ENCODE results near the gene SORCS3.

SORCS3 gene

DNA sequence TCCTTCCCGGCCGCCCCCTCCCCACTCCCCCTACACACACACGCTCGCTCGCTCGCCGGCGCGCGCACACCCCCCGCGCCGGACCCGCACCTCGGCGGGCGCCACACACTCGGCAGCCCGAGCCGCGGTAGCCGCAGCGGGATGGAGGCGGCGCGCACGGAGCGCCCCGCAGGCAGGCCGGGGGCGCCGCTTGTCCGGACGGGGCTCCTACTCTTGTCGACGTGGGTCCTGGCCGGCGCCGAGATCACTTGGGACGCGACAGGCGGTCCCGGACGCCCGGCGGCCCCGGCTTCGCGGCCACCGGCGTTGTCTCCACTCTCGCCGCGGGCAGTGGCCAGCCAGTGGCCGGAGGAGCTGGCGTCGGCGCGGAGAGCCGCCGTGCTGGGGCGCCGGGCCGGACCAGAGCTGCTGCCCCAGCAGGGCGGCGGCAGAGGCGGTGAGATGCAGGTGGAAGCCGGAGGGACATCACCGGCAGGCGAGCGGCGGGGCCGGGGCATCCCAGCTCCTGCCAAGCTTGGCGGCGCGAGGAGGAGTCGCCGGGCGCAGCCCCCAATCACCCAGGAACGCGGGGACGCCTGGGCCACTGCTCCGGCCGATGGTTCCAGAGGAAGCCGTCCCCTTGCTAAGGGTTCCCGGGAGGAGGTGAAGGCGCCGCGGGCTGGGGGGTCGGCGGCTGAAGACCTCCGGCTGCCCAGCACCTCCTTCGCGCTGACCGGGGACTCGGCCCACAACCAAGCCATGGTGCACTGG lies at the start of gene SORCS3:
Gene SORCS3, plus strand, starts transcription at position 104 of the 750 bp plus-strand sequence.
- DNase-seq (ENCODE audit: low read depth), result no peak

DNA sequence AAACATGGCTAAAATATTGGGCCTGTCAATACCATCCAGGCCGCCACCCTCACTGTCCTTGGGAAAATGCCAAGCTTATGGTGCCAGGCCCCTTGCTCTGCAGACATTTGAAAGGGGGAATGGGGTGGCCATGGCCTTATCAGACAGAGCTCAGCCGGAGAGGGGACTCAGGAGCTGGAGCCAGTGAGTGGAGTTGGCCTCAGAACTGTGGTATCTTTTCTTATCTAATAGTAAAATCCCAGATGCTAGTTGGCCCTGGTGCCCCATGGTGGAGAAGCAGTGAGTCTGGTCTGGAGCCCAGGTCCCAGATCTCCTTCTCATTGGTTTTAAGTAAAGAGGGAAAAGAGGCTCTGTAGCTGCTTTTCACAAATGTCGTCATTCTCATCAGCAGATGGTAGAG lies 49.6 kb upstream of the SORCS3 start:
- DNase-seq (ENCODE audit: low read depth), result no peak

DNA sequence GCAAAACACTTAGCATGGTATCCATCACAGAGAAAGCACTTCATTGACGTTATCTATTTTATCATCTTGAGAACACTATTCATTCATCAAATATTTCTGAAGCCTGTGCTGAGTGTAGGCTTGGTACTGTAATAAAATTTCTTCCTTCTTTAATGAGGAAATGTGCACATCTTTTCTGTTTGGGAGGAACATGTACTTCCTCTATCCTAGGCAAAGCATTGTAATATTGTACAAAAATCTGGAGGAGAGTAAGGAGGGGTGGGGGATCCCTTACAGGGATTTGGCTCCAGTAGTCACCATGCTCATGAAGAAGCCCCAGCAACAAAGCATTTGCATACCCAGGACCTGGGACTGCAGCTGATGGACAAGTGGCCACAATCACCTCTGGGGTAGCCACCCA lies 39.9 kb upstream of the SORCS3 start:
- DNase-seq (ENCODE audit: low read depth), result no peak

DNA sequence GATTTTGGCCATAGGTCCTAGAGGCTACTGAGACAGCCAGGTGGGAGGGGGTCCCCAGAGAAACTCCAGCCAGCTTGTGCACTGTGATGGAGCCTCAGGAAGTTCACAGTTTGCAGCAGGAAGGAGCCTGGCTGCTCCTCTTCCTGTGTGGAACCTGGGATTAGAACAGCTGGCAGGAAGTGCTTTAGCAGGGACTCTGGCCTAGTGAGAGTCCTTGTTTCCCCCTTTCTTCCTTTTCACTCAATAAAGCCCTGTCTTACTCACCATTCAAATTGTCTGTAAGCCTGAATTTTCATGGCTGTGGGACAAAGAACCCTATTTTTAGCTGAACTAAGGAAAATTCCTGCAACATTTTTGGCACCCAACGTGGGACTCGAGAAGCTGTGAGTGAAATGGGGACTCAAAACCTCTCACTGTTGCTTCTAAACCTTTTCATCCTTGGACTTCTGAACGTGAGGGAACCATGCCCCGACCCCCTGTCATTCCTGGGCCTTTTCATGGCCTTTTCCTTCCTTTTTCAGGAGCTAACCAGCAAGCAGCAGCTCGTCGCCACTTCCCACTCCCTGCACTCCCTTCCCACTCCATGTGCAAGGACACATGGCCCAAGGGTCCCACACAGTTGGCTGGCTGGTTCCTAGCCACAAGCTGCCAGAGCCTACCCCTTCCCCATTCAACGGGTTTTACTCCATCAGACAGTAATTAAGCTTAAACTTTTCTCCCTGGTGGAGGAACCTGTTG lies 32.8 kb upstream of the SORCS3 start:
- DNase-seq (ENCODE audit: low read depth), result no peak

DNA sequence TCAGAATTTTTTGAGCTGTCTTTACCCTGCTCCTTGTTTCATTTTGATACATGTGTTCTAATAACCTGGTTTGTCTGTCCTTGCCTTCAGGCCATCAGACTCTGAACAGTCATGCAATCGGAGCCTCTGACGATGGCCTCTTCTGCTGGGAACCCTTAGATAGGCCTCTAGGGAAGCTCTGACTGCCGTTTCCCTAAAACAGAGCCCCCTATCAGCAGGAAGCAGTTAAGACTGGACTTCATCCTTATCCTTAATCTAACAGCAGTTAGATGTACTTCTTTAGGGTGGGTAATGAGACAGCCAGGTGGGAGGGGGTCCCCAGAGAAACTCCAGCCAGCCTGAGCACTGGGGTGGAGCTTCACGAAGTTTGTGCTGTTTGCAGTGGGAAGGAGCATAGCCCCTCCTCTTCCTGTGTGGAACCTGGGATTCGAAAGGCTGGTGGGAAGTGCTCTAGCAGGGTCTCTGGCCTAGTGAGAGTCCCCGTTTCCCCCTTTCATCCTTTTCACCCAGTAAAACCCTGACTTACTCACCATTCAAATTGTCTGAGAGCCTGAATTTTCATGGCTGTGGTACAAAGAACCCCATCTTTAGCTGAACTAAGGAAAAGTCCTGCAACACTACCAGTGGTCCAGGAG lies 28.4 kb upstream of the SORCS3 start:
- DNase-seq (ENCODE audit: low read depth), result no peak

DNA sequence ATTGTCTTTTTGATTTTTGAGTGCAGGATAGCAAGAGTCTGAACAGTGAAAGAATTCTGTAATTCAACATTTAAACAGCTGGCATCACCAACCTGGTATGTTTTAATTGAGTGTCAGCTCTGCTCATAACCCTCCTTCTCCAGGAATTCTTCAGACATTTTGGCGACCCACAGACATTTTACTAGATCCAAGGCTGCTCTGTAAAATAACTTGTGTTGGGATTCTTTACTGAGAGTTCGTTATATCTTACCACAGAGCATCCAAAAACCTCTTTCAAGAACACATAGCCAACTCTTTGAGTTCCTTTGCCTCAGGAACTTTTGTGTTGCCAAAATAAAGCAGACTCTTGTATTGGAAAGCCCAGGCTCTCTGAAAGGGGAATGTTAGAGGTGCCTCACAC lies 27.7 kb upstream of the SORCS3 start:
- no peak for DNase-seq (ENCODE audit: low read depth)

DNA sequence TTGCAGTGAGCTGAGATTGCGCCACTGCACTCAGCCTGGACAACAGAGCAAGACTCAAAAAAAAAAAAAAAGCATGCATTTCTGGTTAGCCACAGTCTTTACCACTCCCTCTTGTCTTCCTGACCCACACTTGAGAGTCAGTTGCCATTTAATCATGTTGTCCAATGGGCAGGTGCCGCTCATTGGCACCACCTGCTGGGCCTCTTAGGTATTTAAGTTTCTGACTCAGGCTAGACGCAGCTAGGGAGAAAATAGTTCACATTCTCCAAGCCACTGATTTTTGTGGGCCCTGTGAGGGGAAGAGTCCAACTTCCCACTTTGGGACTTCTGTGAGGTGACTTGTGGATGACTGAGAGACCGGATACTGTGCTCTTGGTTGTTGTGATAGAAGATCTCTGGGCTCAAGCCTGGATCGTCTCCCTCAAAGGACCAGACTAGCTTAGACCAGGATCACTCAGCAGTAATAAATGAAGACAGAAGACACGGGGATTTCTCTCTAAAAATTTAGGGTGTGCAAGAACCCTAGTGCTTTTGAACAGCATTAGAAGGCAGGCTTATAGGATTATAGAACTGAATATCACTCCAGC lies 26.8 kb upstream of the SORCS3 start:
- DNase-seq (ENCODE audit: low read depth), result no peak

DNA sequence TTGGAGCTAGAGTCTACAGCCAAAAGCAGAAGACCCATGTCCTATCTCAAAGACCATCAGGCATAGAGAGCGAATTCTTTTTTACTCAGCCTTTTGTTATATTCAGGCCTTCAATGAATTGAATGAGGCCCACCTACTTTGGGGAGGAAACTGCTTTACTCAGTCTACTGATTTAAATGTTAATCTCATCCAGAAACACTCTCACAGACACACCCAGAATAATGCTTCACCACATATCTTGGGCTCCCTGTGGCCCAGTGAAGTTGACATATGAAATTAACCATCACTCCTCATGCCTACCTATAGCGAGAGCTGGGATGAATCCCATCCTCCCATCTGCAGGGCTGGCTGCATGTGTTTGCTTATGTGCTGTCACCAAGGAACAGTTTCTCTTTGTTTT lies 26.0 kb upstream of the SORCS3 start:
- no peak for DNase-seq (ENCODE audit: low read depth)

DNA sequence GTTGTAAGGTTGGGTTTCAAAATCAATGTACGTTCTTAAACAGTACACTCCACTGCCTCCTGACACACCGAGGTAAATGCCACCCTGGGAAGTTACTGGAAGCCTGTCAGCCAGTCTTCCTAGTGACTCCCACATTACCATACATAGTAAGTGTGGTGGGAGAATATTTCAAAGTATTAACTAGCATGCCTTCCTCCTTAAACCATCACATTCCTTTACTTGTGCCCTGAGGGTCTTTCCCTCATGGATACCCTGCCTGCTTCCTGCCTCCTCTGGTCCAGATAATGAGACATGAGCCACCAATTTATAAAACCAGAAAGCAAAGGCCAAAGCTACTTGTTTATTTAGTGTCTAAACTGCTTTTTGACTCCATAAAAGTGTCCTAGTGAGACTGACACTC lies 23.3 kb upstream of the SORCS3 start:
- no peak for DNase-seq (ENCODE audit: low read depth)

DNA sequence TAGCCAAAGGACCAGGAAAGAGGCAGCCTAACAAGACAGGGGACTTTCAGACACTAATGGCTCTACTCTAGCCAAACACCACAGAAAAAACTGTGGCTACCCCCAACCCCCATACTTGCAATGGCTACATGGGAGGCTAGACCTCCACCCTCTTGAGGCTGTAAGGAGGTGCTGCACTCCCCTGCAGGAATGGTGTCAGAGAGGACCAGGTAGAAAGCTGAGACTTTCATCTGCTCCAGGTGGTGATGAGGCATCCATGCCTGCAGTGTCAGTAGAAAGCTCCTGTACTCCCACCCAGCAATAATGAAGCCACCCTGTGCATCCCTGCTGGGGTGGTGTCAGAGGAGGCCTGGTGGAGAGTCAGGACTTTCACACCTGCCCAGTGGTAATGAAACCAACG lies 18.9 kb upstream of the SORCS3 start:
- no peak for DNase-seq (ENCODE audit: low read depth)

DNA sequence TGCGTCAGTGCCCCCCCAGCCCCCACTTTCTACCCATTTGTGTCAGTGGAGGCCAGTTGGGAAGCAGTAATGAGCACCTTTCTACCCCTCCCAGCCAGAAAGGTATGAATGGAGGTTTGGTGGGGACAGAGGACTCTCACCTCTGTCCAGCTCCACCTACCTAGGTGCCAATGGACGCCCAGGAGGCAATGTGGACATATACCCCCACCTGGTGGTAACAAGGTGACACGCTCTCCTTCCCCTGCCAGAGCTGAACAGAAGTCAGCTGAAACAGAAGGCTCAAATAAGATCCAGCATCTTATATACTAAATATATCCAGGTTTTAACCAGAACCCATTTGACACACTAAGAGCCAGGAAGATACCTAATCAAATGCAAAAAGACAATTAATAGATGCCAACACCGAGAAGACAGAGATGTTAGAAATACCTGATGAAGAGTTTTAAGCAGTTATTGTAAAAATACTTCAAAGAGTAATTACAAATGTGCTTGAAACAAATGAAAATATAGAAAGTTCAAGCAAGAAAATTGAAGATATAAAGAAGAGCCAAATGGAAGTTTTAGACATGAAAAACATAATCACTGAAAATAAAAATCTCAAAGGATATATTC lies 18.4 kb upstream of the SORCS3 start:
- DNase-seq (ENCODE audit: low read depth), result no peak

DNA sequence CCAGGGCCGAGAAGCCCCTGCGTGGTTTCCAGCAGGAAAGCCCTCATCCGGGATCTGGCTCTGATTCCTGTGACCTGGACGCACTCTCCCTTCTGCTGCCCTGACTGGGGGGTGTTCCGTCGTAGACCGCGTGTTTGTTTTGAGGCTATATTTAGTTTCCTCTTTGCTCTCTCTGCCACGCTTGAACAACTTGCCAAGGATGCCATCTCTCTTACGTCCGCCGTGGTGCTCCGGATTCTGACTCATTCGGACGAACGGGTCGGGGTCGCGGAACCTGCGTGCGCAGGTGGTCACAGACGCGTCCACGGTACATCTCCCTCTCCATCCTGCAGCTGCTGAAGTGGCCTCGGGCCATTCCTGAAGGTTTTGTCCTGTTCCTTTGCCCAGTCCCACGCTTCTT lies 10.4 kb upstream of the SORCS3 start:
- DNase-seq (ENCODE audit: low read depth), result no peak

DNA sequence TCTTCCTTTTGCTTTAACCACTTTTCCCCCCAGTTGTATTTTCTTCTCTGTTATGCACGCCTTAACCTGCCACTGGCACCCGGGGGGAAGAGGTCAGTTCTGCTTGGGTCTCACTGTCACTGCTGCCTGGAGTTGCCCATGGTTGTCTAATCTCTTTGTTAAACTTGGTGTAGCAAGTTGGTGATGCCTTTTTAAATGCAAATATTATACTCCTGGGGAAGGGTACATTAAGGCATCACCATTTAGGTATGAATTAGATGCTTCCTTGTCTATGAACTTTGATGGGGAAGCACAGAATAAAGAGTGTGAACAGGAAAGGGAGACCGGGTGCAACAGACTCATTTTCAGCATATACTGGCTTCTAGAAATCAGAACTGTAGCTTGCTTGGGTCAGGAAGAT lies 9.1 kb upstream of the SORCS3 start:
- no peak for DNase-seq (ENCODE audit: low read depth)

DNA sequence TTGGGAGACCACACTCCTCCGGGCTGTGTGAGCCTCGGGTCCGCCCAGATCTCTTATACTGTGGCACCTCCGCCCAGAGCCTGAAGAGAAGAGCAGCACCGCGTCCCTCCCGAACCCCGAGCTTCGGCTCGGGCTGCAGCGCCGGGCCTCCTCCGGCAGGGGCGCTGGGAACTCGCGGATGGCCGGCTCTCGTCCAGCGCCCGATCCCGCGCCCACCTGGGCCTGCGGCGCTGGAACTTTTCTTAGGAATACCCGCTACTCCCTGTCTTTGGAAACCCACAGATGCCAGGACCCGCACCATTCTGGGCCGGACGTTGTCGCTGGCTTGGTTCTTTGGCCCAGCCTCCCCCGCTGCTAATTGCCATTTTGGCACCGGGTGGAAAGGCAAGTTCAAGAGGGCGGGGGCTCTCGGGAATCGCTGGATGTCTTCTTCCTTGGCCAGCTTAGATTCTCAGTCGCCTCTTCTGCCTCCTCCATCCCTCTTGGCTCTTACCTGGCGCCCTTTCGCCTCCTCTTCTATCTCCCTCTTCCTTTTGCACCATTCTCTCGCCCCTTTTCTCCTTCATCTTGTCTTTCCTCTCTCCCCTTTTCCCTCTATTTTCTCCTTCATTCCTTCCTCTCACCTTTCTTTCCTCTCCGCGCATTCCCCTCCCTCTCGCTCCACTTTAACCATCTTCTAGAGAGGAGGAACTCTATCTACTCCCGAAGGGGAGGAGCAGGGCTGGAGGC lies 2.1 kb upstream of the SORCS3 start:
- no peak for DNase-seq (ENCODE audit: low read depth)

DNA sequence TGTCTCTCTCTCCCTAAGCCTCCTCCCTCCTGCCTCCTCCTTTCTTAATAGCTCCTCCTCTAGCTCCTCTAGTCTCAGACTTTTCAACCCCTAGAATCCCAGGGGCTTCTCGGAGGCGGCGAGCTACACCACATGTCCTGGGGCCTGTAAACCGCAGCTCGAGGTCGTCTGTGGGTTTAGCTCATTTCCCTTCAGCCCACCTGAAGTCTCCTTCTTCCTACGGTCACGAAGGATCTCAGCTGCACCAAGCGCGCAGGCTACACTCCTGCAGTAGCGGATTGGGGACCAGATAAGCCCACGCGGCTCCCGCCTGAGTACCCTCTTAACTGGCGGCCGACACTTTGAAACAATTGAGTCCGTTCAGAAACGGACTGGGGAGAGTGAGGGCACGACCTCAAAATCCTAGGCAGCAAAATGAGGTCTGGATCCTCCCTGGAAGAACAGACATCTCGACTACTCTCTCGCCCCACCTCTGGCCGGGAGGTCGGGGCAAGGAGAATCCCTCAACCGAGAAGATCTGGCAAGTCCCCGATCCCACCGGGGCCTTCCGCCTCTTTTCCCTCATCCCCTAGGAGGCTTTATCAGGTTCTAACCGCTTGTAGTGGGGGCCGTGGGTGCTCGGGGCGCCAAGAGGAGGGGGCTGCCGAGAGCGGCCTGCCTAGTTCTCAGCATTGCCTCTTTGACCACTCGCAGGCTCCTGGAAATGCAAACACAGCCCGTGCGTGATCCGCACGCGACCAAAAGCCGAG lies 1.3 kb upstream of the SORCS3 start:
- DNase-seq (ENCODE audit: low read depth), result no peak

DNA sequence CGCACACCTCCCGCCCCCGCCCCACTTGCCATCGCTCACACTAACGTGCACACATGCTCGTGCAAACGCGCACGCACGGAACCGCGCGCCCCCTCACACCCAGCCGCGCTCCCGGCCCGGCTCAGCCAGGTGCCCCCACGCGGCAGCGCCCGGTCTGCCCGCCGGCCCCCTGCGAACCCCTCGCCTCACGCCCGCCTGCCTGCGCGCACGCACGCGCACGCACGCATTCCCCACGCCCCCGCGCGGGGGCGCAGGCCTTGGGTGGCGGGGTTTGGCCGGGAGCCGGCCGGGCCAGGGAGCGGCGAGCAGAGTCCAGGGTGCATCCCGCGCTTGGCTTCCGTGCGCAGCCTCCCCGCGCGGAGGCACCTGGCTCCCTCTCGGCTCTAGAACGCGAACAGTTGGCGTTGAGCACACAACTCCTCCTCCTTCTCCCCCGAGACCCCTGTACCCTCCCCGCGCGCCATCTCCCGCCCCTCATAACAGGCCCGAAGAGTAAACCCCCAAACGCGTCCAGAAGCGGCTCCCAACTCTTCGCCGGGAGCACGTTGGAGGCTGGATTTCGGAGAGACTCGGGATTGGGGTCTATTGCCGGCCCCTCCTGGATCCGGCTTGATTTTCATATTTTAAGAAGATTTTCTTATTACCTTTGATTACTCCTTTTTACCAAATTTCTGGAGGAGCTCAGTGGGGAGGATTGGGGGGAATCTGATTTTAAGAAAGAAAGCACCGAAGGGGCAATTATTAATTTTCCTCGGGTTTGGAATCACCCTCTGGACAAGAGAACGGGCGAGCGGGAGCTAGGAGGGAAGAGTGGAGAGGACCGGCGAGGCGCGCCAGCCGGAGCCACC lies 527 bp upstream of the SORCS3 start:
- DNase-seq (ENCODE audit: low read depth), result no peak

DNA sequence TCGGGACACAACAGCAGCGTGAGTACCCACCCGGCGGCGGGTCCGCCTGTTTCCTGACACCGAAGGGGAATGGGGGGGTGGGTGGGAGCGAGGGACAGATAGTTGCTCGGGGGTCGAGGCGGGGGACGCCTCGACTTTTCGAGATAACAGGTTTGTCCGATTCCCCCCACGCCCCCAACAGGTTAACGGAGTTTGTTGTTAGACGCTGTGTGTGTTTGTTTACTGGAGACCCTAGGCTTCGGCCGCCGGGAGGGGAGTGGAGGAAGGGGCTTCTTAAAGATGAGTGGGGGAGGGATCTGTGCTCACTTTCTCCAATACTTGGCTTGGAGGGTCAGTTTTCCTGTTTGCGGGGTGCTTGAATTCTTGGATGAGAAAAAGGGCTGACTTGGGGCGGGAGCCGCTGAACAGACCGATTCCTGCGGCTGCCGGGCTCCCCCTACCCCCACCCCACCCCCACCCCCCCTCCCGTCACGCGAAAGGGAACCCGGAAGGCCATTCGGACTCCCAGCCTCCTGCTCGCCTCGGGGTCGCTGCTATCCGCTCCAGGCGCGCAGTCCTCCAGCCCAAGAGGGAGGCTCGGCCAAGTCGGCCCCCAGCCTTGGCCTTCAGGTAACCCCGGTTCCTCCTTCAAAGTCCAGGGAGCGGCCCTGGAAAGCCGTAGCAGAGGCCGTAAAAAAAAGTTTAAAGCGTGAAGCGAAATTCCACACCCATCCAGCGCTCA lies 1.0 kb downstream of the SORCS3 start:
- no peak for DNase-seq (ENCODE audit: low read depth)

DNA sequence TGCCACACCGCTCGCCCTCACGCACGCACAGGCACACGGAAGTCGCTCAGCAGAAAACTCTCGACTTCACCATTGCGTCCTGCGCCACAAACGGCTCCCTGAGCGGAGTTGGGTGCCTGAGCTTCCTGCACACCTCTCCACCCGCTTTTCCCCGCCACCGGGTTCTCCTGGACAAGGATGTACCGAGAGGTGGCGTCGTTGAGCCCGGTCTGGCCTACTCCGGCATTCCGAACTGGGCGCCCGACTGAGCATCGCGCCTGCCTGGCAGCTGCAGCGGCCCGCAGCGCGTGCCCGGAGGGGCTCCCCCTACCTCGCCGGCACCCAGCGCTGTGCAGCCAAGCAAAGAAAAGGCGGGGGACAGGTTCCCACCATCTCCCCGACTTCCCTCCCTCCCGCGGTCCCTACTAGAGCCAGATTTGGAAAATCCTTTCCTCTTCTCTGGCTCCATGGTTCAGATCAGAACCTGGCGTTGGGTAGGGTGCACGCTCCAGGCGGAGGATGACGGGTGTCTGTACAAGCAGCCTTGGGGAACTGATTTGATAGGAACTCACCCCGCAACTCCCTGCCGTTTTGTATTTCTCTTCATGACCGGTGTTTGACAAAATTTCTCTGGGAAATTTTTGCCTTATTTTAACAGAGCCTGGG lies 1.7 kb downstream of the SORCS3 start:
- DNase-seq (ENCODE audit: low read depth), result no peak

DNA sequence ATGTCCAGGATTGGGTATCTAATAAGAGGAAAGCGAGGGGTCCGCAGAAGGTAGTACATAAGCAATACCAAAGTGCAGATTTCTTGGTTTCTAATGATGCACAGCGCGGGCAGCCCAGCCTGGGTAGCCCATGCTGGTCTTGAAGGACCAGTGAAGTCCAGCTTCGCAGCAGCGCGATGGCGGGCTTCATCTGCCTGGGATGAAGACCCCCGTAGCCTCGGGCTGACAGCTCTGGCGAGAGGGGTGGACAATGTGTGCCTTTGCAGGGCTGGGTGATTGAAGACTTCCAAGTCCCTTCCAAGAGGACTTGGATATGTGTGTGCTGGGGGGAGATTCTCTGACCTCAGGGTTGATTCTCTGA lies 2.2 kb downstream of the SORCS3 start:
- DNase-seq (ENCODE audit: low read depth), result no peak

All from stimulated activated CD8-positive, alpha-beta memory T cell treated with anti-CD3 and anti-CD28 coated beads, Interleukin-12 subunit alpha, Interleukin-12 subunit beta, amount 100 ng/mL, for 4 hours (primary cell).